ENCODE results near the gene JADE1.

JADE1 gene

DNA sequence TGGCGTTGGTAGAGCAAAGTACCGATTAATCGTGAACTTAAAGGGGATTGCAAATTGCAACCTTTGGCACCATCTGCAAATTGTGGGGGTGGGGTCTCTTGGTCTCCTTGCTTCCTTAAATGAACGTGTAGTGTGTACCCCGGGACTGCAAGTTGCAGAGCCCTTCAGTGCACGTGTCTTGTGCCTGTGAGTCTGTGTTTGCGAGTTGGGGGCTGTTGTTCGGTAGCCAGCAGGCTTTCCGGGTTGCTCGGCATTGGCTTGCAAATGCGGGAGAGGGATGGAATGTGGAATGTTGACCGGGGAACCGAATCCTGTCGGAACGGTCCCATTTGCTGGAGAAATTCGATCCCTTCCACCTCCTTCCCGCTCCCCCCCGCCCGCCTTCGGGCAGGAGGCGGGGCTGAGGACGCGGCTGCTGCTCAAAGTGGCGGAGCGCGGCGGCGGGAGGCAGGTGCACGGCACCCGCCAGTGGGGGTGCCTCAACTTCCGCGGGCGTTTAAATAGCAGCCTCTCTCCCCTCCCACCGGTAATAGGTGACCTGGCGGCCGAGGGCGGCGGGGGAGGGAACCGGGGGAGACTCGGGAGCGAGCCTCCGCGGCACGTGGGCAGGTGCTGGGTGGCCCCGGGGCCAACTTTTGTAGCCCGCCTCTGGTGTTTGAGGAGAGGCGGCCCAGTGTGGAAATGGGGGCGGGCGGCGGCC is 1.5 kb downstream of the JADE1 start:
- peak; percentile 85 for DNase-seq

DNA sequence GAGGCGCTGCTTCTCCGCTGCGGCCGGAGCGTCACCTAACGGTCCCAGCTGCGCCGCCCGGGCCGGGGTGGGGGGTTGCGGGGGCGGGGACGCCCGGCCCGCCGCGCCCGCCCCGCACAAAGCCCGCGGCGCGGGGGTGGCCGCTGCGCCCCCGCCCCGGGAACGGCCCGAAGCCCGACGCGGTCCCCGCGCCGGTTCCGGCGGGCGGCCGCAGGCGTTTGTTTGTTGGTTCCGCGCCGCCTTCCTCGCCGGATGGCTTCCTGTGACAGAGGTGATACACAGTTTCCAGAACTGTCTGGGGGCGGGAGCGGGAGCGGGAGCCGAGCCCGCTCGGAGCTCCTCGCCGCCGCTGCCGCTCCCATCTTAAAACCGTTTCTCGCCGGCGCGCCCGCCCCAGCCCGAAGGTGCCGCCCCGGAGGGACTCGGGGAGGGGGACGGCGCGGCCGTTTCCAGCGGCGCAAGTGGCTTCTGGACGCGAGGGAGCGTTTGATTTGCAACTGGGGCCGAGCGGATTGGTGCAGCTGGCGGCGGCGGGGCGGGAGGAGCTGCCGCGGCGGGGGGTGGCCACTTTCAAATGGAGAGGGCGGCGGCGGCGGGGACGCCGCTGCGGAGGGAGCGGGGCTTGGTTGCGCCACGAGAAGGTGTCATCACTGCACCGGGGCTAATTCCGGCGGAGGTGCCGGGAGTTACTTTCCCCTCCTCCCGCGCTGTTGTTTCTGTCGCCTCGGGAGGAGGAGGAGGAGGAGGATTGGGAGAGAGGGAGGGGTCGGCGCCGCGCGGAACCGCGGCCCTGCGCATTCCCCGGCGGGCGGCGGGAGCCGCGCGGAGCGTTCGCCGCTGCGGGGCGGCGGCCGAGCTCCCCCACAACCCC is 2.3 kb downstream of the JADE1 start:
- DNase-seq: peak; percentile 91

DNA sequence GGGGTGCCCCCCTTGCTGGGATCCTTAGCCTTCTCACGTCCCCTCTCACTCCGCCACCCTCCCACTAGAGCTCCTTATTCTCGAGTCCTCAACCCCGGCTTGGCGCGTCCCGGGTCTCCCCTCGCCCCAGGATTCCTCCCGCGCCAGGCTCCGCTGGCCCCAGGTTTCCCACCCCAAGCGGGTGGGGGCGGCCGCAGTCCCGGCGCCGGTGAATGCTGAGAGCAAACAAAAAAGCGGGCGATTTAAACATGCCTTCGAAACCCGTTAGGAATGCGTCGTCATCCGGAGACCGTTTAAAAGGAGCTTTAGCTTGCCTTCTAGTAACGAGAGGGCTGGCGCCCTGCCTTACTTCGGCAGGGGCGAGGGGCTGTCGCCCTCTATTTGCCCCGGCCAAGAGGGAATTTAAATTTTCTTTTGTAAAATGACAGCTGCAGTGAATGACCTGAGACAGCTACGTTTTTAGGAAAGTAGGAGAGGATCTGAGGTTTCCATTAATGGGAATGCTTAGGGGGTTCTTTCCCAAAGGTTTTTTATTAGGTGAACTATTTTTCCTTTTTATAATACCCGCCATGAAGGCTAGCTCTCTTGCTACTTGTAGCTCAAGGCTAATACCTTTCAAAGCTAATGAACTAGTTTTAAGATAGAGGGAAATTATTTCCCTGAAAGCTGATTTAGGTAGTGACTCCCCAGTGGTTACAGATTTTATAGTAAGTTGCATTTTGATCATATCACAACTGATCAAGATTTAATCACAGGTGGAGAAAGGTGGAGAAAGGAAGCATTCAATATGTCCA is 3.1 kb downstream of the JADE1 start:
- DNase-seq: peak; percentile 71

DNA sequence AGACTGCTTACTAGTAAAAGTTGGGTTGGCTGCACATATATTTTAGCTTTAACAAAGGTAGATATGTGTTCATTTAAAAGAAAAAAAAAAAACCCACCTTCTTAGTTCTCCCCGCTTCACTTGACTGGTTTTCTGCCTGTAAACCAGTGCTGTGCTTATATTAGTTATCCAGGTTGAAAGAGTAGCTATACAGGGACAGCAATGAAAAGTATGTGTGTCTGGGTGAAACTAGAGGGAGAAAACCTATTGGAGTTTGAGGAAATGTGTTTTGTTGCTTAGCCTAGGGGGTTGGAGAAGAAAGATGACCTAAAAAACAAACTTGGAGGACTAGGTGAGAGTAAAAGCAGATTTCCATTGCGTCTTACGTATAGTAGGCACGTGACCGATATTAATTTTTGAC is 4.5 kb downstream of the JADE1 start:
- no peak for DNase-seq

DNA sequence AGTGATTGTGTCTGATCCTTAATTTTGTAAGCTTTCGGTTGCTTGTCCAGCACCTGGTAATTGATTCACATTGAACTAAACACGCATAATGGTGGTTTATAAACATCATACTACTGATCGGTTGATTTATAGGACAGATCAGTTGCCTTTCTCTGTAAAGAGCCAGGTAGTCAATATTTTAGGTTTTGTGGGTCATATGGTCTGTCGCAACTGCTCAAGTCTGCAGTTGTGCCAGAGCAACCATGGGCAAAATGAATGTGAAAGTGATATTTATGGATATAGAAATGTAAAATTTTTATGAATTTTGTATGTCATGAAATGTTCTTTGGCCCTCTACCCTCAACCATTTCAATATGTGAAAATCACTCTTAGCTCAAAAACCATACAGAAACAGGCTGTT is 8.9 kb downstream of the JADE1 start:
- DNase-seq: no peak

DNA sequence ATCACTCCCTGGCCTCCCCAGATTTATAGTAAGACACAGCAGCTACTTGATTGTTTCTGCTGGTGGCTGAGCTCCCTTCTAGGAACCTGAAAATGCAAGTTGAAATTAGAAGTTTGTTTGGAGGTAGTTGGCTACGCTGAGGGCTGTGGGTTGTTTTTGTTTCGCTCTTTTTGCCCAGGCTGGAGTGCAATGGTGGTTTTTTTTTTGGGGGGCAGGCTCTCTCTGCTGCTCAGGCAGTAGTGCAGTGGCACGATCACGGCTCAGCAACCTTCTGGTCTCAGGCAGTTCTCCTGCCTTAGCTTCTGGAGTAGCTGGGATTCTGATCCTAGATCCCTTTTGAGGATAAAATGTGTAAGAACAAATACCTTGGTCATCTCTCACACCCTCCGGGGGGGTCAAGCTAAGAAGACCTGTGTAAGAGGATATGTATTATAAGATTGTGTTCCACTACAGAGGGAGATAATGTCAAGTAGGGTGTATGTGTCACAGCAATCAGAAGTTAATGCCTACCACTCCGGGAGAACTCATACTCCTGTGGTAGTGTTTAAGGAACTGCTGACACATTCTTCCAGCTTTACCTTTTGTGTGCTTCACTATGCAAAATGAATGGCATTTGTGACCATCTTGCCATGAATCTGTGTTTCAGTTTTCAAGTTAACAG is 9.7 kb downstream of the JADE1 start:
- DNase-seq: no peak

DNA sequence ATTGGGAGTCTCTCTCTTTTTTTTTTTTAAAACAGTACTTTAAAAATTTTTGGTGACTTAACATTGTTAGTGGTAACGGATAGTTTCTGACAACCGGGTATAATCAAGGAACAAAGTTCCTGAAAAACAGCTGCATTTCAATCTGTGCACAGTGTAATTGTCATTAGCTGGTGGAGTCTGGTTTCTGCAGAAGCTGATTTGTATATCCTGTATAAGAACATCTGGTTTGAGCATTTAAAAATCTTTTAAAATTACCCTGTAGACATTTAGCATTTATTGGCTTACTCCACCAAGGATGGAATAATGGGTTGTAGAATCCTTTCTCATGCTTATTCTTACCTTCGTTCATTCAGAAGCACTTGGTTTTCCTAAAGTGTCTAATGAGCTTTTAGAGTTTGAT is 11.2 kb downstream of the JADE1 start:
- DNase-seq: no peak

DNA sequence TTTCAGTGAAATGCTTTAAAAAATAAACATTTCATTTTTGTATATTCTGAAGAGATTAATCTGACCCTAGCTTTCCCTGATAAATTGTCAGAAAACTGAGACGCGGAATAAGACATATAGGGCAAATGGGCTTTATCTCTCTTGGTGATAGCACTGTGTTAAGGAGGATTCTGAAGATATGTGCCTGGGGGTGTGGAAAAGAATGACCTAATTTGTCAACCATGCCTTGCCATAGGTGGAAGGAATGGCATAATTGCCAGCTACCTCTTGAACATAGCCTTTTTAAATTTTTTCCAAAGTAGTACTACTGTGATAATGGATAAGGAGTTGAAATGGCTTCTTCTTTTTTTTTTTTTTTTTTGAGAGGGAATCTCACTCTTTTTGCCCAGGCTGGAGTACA is 11.7 kb downstream of the JADE1 start:
- no peak for DNase-seq

DNA sequence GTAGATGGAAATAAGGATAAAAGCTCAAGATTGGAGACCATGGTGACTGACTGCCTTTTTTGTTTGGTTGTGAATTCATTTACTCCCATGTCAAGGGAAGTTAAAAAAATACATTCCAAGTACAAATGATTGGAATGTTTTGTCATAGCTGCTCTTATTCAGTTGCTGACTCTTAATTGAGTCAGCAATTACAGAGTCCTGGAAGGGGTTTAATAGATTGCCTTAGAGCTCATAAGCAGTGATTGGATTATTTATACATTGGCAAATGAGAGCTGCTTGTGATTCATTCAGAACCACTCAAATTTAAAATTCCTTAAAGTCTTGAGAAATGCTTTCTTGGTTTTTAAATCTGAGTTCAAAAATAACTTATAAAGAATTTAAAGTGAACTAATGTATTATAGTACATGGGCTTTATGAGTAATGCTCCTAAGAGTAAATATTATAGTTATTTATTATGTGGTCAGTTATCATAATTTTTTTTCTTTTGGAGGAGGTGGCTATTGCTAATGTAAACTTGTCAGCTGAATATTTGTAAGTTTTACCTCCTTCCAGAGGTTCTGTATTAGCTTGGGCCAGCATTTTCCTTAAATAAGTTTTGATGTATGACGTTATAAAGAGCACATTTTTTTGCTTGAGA is 13.6 kb downstream of the JADE1 start:
- no peak for DNase-seq

DNA sequence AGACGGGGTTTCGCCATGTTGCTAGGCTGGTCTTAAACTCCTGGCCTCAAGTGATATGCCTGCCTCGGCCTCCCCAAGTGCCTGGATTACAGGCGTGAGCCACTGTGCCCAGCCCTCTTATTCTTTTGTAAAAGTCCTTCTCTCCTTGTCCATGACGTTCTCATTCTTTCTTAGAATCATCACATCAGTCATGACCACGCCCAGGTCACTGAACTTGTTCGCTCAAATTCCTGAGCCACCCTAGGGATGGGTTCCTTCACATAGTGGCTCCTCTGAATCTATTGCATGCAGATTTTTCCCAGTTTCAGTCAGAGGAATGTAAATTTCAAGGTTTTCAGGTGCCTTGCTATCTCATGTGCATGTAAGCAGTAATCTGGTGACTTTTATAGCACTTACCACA is 15.7 kb downstream of the JADE1 start:
- peak; percentile 37 for DNase-seq

DNA sequence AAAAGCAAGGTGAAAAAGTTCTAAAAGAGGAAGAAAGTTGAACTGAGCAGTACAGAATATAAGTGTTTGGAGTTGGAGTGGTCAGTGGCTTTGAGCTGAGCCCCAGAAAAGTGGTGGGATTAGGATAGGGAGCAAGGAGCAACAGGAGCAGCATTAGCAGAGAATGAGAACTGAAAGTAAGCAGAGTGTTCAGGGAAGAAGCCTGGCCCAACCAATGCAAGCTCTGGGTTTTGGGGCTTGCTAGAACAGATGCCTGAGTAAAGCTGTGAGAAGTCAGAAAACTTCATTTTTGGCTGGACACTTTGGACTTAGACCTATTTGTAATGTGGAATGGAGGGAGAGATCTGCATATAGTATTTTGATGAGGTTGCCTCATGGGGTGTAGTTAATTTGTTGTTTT is 17.8 kb downstream of the JADE1 start:
- no peak for DNase-seq

DNA sequence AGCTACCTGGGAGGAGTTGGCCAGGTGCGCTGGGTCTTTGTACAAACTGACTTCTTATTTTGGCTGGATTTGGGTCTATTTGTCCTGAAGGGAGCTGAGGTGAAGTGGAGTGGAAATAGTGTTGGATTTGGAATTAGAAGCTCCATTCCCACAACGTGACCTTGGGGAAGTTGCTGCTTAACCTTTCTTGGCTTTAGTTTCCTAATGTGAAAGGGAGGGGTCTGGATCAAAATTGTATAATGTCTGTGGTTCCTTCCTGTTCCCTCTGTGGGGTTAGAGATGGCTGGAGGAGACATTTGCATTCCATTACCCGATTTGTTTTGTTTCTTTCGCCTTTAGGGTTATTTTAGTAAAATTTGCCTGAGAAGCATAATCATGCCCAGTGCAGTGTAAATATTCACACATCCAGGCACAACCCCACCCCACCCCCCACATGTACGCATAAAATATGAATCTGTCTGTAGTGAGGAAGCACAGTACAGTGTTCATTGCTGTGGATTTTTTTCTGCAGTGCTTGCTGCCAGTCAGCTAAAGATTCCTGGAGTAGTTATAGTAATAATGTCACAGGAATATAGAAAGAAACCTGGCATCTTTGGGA is 21.5 kb downstream of the JADE1 start:
- DNase-seq: no peak

DNA sequence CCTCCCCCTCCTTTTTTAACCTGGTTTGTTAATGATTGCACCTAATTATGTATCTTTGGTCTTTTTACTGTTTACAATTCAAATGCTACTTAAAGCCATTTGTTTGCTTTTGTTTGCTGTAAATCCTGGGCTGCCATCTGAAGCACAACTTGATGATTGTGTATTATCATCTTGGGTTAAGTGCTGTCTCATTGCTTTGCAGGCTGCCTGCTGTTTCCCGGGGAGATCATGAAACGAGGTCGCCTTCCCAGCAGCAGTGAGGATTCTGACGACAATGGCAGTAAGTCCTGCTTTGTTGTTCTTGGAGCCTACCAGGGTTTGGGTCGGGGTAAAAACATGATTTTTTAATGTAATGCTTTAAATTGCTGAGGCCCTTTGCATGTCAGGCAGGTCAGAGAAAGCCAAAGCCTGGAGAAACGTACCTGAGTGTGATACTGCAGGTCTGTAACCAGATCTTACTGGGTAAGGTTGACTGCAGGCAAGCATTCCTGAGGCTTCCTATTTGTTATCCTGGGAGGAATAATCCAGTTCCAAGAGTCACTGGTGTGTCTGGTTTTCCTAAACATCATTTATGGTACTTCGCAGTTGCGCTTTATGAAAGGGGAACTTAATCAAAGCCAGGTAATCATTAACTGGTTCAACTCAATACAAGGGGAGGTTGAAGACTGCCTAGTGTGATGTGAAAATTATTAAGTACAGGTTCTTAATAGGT is 22.2 kb downstream of the JADE1 start:
- DNase-seq: no peak

DNA sequence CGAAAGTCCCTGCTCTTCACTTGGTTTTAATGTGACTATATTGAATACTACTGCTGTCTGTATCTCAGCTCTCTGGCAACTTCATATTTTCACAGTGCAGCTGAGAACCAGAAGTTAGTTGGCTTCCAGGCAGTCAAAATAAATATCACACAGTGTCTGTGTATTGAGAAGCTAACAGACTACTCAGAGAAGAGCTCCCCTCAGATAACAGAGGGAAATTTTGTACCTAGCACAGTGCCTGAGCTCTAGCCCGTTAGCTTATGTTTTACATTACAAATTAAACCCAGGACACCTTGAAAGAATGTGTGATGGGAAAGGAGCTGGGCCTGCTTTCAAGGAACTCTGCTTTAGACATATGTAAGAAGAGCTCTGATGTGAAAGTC is 22.7 kb downstream of the JADE1 start:
- no peak for DNase-seq

DNA sequence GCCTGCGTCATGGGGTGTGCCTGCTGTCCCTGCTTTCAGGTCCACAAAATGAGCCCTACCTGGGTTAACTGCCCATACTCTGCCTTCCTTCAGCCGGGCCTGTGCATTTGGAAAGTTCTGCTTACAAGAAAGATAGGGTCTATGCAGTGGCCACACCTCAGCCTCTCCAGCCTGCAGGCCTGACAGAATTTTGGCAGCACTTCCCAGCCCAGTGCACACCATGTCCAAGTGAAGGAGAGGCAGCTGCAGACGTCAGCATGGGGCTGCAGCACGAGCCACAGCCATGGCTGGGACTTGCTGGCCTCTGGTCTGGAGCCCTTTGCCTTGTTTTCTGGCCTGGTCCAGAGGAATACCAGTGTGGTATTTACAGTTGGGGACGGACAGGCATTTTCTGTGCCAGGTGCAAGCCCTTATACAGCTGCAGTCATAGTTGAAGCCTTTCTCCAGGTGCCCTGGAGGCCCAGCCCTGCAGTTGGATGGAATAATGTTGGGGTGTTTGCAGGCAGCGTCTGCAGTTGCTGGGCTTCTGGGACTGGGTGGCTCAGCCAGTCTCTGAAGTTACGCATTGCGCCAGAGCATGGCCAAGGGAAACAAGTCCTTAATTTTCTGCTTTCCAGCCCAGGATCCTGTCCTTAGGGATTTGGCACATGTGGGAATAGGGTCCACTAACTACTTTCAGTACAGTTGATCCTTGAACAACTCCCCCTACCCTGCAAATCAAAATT is 26.2 kb downstream of the JADE1 start:
- DNase-seq: no peak

DNA sequence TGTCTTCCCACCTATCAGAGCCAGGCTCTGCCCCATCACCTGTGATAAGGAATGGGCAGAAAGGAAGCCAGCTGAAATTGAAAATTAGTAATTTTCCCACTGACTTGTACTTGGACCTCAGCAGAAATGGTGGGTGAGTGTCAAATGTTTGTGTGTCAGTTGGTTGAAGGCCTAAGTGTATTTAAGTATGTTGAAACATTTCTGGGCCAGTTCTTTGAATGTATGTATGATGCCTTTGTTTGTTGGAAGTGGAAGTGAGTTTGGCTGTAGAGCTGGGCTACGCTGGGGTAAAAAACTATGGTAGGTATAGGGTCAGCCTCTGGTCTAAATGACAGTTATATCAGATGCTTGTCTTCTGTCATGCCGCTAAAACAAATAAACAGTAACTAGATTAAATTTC is 27.7 kb downstream of the JADE1 start:
- no peak for DNase-seq

DNA sequence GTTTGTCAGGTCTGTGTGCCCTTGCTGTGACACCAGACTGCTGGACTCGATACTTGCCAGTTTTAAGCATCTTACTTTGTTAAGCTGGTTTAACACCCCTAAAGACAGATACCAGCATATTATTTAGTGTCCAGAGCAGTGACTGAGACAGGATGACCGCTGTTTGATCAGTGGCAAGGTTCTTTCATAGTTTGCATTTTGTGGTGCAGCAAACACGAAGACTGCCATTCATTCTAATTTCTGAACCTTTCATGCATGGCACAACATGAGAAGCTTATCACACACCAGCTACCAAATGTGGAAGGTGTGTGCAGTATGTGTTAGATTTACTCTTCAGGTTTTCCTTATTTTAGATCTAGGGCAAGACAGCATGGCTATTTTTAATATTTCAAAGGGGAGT is 28.2 kb downstream of the JADE1 start:
- DNase-seq: no peak

DNA sequence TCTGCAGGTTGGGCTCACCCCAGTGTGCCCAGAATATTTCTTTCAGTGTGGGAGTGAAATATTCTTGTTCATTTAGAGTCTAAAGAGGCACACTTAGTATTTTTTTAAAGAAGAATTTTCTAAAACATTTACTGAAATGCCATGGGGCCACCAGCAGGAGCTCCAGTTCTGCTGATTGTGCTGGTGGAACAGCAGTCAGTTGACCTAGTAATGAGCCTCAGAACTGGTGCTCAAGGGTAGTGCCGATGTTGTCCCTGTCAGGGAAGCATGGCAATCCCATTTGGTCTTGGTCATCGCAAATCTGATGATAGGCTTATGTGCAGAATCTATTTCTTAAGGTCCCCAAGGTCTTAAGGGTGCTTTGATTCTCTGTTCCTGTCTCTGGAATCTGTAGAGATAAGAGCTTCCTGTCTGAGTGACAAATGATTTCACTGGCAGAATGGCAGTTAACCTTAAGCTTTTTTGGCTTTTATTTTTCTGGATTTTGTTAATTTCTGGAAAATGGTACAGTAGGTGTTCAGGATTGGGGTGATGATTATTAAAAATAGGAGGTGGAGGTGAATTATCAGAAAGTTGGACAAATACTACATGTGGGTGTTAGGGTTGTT is 31.3 kb downstream of the JADE1 start:
- no peak for DNase-seq

DNA sequence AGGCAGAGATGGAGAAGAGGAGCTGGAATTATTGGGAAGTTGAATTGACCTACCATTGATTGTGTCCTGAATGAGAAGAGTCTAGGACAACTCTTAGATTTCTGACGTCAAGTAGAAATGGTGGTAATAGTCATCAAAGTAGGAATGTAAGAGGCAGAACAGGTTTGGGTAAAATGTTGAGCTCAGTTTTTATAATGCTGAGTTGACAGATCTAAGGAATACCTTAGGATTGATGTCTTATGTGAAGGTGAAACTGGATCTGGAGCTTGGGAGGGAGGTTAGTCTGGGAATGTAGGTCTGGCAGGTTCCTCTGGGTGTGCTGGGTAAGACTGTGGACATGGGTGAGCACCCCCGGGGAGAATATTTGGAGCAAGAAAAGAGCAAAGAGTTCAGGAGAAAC is 31.9 kb downstream of the JADE1 start:
- DNase-seq: no peak

DNA sequence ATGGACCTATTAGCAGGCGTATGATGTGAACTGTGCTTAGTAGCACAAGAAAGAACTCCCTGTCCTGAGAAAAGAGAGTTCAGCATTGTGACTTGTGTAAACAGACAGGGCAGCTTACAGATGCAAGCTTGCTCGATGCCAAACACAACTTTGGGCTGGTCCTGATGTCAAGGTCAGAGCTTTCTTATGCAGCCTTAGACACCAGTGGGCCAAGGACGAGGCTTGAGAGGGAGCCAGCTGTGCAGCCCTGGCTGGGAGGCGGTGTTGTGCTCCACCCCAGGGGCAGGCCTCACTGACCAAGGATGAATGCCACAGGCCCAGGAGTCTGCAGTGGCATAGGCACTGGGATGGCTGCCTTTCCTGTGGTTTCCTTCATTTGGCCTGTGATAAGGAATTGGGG is 35.4 kb downstream of the JADE1 start:
- DNase-seq: no peak

Data from hematopoietic multipotent progenitor cell treated with erythropoietin and hydrocortisone succinate and interleukin-3 and kit ligand, for 8 days (in vitro differentiated cells).